NCI-H1930 (cell line): Measurements from ENCODE around the gene TM4SF4.
"Not testable (repeated sequence)": the region's sequence is repeated elsewhere in the genome, so short reads cannot be mapped to it uniquely, and the experiment has no call there.

Source experiments
- DNase-seq, 2 experiments: peaks; one replicate each; lab custom pipeline; 2025; lab: John Stamatoyannopoulos, UW

Gene TM4SF4, protein sequence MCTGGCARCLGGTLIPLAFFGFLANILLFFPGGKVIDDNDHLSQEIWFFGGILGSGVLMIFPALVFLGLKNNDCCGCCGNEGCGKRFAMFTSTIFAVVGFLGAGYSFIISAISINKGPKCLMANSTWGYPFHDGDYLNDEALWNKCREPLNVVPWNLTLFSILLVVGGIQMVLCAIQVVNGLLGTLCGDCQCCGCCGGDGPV

DNA sequence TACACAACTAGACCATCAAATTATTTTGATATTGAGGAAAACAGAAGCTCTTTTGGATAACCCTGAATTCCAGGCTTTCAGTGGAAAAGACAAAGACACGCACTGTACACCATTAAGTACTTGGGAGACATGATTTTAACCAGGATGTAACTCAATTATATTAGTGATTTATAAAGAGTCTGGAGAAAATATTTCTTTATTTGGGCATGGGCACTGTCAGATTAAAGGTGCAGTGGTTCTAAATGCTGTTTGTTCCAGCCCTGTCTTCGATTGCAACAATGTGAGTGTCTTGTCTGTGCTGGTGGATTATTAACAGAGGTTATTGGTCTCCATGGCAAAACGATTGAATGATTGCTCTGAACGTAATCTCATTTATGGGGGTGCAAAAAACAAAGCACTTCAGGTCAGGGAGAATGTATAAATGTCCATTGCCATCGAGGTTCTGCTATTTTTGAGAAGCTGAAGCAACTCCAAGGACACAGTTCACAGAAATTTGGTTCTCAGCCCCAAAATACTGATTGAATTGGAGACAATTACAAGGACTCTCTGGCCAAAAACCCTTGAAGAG is at the start of gene TM4SF4:
TM4SF4 (plus strand) TSS at position 448 of the 568 bp plus-strand sequence. CDS start 181 bp downstream, outside the sequence.
- no peak for DNase-seq

DNA sequence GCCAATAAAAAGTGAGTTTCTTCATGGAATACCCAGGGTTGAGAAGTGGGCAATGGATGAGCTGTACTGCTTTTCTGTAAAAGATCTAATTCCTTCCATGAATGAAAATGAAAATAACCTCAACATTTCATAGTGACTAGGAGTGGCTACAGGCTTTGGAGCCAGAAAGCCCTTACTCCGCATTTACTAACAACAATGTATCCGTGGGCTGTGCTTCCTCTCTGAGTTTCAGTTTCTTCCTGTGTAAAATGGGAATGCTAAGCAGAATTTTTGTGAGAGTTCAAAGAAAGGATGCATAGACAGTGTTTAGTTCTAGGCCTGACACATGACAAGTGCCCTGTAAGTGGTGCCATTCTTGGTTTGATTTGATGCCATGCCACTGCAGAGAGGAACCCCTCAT is 49.6 kb upstream of the TM4SF4 start:
- no peak for DNase-seq

DNA sequence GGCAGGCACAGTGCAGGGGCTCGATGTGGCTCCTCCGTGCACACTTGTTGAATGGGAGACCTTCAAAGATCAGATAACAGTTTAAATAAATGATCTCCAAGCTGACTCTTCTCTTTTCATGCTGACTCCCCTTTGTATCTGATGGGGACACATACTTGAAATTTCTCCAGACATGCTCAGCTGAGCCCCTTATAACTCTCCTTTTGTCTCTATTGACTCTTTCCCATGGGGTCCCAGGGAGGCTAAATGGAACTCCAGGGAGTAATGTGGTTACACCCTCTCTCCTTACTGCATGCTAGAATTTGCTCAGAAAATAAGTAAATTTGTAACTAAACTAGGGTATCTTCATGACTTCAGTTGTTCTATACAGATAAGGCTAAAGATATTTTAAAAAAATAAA is 48.2 kb upstream of the TM4SF4 start:
- no peak for DNase-seq

DNA sequence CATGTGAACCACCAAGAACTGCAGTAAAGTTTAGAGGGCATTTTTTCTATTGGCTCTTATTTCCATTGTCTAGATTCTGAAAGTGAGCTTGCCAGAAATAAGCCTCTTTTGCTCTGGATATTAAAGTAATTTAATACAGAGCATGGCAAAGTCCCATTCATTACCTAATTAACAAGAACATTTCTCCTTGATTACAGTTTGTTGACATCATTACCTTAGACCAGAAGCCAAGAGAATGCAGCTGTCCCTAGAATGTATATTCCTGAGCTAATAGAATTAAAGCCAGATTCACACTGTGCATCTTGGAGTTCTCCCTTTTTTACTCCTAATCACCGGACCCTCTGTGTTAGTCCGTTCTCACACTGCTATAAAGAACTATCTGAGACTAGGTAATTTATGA is 46.4 kb upstream of the TM4SF4 start:
- no peak for DNase-seq

DNA sequence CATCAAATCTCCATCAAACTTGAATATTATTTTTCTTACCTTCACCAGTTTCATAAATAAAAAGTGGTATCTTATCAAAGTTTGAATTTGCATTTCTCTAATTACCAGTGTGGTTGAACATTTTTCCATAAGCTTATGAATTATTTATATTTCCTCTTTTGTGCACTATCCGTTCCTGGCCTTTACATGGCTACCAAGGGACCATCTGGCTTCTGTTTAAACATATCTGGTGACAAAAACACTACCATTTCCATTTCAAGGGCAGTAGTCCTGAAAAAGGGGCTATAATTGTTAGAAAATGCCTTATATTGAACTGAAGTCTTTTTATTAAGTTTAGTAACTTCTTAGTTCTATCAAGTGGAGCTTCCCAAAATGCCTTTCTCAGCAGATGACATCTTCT is 44.3 kb upstream of the TM4SF4 start:
- no peak for DNase-seq

DNA sequence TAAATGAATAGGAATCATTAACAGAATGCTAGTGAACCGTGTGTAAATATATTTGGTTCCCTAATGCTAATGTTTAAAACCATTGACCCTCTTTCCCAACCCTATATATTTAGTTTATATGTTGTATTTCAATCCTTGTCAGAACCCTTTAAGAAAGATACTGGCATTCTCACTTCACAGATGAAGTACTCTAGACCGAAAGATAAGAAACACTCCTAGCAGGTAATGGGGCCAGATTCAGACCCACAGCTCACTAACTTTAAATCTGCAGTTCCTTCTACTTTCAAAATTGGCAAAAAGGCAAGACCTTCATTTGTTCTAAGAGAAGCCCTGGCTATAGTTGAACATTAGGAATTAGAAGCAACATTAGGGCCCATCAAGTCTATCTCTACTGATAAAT is 42.3 kb upstream of the TM4SF4 start:
- DNase-seq, result no peak

DNA sequence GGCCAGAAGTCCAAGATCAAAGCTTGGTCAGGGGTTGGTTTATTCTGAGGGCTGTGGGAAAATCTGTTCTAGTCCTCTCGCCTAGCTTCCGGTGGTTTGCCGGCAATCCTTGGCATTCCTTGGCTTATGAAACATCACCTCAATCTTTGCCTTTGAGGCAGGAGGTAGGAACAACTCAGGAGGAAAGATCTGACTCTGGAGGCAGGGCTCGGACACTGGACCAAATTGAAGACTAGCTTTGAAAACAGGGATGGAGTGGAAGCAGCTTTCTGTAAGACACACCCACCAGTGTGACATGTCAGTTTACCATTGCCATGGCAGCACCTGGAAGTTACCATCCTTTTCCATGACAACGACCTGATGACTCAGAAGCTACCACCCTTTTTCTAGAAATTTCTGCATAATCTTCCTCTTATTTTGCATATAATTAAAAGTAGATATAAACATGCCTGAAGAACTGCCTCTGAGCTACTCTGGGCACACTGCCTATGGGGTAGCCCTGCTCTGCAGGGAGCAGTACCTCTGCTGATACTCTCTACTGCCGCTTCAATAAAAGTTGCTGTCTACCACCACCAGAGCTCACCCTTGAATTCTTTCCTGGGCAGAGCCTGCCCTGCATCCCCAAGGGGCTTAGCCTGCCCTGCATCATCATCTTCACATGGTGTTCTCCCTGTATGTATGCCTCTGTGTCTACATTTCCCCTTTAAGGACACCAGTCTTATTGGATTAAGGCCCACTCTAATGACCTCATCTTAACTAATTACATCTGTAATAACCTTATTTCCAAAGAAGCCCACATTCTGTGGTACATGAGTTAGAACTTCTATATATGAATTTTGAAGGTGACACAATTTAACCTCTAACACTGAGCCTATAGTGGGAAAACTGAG is 38.3 kb upstream of the TM4SF4 start:
- DNase-seq, result no peak

DNA sequence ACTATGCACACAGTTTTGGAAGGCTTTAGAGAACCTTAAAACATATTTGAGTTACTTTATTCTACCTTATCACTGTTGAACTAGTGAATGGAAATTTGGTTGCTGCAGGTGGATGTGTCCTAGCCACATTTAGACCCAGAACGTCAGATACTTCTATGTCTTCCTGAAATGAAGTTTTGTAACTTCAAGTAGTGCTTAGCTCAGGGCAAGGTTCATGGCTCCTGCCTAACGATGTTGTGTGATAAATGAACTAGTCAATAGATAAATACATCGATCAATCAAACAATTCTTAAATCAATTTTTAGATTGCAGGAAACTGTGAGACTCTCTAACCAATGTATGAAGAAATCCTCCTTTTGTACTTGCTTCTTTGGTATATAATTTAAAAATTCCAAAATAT is 37.2 kb upstream of the TM4SF4 start:
- no peak for DNase-seq

DNA sequence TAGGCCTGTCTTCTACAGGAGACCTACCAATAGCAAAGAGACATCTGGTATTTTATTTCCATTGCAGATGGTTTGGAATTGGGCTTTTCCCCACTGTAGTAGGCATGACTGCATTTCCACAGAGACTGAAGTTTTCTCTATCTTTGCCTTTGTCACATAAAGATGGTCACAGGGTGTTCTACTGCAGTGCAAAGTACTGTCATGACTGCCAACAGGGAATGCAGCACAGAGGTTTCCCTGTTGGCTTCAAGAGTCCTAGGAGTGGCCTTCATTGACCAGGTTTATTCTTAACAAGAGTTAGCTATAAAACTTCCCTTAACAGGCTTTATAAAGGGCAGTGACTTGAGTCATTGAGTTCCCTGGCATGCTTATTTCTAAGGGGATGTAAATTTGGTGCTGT is 36.8 kb upstream of the TM4SF4 start:
- no peak for DNase-seq

DNA sequence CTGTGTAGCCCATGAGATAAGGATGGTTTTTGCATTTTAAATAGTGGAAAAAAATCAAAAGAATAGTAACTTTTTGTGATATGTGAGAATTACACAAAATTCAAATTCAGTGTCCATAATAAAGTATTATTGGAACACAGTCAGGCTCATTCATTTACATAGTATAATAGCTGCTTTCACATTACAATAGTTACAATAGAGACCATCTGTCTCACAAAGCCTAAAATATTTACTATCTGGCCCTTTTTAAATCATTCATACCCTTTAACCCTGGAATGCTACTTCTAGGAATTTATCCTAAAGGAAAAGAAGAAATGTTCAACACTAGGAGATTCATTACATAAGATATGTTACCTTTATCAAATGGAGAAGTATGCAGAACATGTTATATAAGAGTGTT is 35.5 kb upstream of the TM4SF4 start:
- no peak for DNase-seq

DNA sequence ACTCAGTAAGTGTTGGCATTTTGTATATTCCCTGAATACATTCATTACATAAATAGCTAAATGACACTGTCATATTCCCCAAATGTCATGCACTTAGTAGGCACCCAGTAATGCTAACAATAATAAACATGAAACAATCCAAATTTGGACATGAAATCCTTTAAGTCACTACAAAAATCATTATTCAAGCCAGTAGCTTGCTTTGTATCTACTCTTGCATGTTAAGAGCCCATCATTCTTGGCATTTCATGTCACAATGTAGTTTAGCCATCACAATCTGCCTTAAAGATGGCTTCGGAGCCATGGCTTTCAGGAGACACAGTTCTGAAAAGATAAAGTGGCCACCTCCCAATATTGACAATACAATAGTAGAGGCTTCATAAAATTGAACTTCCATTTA is 32.9 kb upstream of the TM4SF4 start:
- no peak for DNase-seq

DNA sequence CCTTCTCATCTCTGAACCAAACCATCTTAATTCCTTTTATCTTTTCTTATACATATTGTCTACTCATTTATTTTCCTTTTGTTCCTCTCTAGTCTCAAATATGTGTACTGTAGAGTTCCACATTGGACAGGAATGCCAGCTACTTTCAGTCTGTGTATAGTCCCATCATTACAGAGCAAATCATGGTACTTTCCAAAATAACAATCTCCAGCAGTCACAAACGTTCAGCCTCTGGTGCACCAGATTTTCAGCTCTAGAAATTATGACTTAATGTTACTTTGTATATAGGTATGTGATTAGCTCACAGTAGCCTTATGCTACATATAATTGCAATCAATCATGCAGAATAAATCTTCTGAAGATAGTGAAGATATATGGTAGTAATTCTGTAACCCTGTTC is 32.5 kb upstream of the TM4SF4 start:
- DNase-seq, result no peak

DNA sequence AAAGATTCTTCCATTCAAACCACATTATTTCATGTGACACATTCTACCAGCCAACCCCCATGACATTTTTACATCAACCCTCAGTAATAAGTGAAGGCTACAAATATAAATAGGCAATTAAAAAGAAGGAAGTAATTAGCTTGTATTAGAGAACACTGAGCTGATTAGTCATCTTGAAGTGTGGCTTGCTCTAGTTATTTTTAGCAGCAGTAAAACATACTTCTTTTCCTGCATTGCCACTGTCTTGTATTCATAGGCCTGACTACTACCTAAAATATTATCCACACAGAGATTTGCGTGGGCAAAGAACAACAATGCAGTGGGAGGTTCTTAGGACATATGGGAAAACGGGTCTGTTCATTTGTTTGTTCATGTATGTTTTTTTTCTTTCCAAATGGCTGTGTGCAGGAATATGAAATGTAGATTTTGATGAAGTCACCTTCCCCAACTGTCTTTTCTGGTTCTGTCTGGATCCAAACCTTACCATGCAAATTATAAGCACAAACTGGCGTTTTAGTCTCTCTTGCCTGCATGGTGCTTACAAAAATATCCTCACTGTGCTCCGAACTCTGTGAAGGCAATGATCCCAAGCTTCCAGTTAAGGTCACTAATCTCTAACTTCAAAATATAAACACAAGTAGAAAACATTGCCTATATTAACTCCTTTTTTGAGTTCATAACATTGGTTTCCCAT is 31.5 kb upstream of the TM4SF4 start:
- no peak for DNase-seq

DNA sequence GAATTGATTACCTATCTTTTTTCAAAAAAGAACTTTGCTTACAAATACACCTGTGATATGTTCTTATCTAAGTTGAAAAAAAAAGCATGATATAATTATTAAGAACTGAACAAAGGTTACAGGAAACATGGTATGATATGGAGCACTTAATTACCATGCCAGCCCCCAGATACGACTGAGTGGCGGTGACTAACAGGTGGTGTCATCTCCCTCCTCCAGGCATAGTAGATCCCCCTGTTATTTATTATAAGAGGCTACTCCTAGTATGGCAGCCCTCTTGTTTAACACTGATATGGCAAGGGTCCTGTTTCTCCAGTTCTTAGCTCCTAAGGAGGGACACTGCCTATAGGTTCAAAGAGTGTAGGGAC is 31.0 kb upstream of the TM4SF4 start:
- no peak for DNase-seq

DNA sequence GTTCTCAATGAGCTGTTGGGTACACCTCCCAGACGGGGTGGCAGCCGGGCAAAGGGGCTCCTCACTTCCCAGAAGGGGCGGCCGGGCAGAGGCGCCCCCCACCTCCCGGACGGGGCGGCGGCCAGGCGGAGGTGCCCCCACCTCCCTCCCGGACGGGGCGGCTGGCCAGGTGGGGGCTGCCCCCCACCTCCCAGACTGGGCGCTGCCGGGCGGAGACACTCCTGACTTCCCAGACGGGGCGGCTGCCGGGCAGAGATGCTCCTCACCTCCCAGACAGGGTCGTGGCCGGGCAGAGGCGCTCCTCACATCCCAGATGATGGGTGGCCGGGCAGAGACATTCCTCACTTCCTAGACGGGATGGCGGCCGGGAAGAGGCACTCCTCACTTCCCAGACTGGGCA is 29.6 kb upstream of the TM4SF4 start:
- DNase-seq, result not testable (repeated sequence)

DNA sequence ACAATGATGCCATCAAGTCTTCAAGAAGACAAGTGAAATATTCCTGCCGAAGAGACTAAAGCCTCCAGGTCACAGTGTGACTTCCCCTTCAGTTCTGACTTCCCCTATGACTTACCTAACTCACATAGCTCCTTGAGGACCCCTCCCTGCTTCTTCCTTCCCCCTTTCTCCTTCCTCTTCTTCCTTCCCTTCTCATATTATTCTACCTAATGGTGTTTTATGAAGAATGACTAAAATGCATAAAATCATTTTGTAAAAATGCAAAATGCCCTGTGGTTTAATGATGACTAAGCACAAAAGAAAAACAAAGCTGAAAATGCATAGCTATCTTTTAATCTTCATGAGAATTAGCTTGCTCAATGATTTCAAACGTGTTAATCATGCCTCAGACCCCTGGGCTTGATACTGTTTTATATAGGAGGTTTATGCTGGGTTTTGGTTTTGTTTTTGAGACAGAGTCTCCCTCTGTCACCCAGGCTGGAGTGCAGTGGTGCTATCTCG is 26.1 kb upstream of the TM4SF4 start:
- no peak for DNase-seq

DNA sequence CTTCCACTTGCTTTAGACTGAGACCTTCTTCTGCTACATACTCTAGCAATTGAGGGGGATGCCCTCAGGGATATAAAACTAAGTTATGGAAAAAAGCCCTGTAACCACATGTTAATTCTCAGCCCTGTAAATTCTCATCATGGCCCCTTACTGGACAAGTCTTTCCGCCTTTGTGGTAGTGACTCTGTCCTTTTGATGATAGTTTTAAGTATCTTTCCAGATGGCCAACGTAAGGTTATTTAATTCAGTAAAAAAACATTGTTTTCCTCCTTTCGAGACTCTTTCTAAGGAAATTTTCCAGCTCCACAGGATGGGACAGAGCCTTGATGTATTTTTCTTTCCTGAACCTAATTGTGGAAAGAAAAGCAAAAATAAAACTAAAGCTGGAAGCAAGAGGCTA is 25.3 kb upstream of the TM4SF4 start:
- no peak for DNase-seq

DNA sequence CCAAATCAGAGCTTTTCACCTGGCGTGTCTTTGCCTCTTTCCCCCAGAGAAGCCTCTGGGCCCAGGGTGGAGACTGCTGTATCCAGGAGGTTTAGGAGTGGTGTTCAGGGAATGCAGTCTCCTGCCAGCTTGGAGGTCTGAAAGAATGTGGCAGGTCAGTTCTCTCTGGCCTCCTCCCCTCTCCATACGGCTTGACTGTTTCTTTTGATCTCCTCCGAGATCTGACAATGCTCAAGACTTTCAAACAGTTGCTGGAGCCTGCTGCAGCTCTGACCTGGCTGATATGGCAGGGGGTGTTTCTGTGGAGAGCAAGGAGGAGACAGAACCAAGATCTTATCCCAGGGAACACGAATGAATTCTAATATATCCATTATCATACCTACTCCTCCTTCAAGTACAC is 24.7 kb upstream of the TM4SF4 start:
- DNase-seq, result no peak

DNA sequence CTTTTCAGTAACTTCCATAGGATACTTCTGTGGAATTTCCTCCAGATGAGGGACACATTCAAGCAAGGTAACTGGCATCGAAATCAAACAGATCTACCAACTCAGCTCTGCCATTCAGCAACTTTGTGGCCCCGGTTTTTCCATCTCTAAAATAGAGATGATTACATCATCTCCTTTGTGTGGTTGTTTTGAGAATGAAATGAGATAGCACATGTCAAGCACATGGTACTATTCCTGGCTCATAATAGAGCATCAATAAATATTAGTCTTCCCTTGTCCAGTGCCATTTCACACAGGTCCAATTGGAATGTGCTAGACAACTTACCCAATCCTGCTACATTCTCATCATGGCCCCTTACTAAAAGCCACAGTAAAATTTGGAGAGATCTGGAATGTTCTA is 24.2 kb upstream of the TM4SF4 start:
- DNase-seq, result no peak

DNA sequence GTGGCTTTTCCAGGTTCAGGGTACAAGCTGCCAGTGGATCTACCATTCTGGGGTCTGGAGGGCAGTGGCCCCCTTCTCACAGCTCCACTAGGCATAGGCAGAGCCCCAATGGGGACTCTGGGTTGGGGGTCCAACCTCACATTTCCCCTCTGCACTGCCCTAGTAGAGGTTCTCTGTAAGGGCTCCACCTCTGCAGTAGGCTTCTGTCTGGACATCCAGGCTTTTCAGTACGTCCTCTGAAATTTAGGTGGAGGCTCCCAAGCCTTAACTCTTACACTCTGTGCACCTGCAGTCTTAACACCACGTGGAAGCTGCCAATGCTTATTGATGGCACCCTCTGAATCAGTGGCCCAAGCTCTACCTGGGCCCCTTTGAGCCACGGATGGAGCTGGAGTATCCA is 22.5 kb upstream of the TM4SF4 start:
- no peak for DNase-seq

DNA sequence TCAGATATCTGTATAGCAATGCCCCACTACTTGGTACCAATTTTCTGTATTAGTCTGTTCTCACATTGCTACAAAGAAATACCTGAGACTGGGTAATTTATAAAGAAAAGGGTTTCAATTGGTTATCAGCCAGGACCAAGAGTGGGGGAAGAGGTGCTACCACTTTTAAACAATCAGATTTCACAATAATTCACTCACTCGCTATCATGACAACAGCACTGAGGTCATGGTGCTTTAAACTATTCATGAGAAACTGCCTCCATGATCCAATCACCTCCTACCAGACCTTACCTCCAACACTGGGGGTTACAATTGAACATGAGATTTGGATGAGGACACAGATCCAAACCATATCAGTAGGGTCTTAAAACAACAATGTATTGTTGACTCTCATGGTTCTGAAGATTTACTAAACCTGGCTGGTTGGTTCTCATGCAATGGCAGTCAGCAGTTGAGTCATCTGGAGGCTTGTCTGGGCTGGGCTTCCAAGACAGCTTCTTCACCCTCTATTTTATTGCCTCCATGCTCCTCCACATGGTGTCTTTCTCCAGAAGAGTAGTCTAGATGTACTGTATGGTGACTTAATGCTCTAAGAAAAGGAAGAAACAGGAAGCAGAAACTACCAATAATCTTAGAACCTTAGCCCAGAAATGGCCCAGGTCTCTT is 21.2 kb upstream of the TM4SF4 start:
- DNase-seq, result no peak

DNA sequence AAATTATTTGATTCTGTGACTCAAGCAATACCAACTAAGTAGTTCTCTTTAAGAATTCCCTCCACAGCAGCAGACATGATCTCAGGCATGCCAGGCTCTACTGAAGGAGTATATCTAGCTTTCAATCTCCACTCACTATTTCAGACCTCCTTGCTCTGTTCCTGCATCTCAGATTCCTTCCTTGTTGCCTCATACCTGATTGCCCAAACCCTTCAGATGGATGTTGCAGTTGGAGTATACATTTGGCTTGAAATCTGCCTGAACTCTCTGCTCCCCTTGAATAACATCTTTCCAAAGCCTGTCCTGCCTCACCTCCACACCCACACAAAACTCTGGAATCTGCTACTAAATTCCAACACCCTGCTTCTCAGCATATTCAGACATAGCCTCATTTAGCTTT is 19.8 kb upstream of the TM4SF4 start:
- DNase-seq, result no peak
